ENCODE results near the gene FANCM. TPM values are rescaled to one million over a fixed set of nuclear protein-coding genes. Genes with fewer than 3 reads are reported as not detected.

FANCM gene
- total and polyA plus RNA-seq, 2 donors (not counting 3 experiments of a cell fraction or from before 2014, with no cell fraction given), result 2.2 to 13.7 TPM

GRCh38 chr14:45246151-45246550, 110.4 kb downstream of the FANCM start:
- TF ChIP-seq POLR2A (IDR thresholded peaks at IDR 0.05; ENCODE audit: low read depth, low read length) (no peak), GATA2 (IDR thresholded peaks at IDR 0.05; ENCODE audit: insufficient read depth, insufficient read length, low read depth, low read length) (no peak), POLR2AphosphoS5 (IDR thresholded peaks at IDR 0.05; ENCODE audit: insufficient read depth, low read depth, low read length) (no peak), CTCF (IDR thresholded peaks at IDR 0.05; ENCODE audit: extremely low read depth in 1 of 2, insufficient read depth in 1 of 2, low read depth in 1 of 2, low read length in 2 of 2) (no peak)
- DNase-seq (ENCODE audit: low read depth, low spot score), result no peak
- Histone ChIP-seq H3K79me2 (ENCODE audit: control insufficient read depth, insufficient read depth, low read length) (peaks cover 99% of the 10 kb centered on the region), H3K9ac (replicated peaks; ENCODE audit: extremely low read depth, insufficient read depth, low read length) (no peak overlapping the region), H2AFZ (ENCODE audit: low read depth, low read length) (no peak overlapping the region), H3K27me3 (ENCODE audit: control insufficient read depth in 2 of 2, insufficient read depth in 2 of 2, low read length in 2 of 2) (no peaks in the 10 kb centered on the region), H4K20me1 (replicated peaks; ENCODE audit: control insufficient read depth, extremely low read depth, insufficient read depth, low read length) (no peaks in the 10 kb centered on the region), H3K9me3 (replicated peaks; ENCODE audit: control insufficient read depth, insufficient read depth, low read length) (no peaks in the 10 kb centered on the region), H3K27ac (ENCODE audit: insufficient read depth, low read depth, low read length) (no peak overlapping the region), H3K4me3 (replicated peaks in 1 of 3; ENCODE audit: insufficient read depth in 1 of 3, low read depth in 1 of 3, low read length in 3 of 3) (no peak overlapping the region), H3K4me2 (ENCODE audit: insufficient read depth, low read length) (no peak overlapping the region), H3K4me1 (ENCODE audit: control insufficient read depth, extremely low read depth, insufficient read depth, low read length) (peaks cover 13% of the 10 kb centered on the region), H3K9me1 (replicated peaks; ENCODE audit: control insufficient read depth, extremely low read depth, insufficient read depth, low read length) (no peaks in the 10 kb centered on the region), H3K36me3 (ENCODE audit: control insufficient read depth in 2 of 2, extremely low read depth in 1 of 2, insufficient read depth in 2 of 2, low read length in 2 of 2) (no peaks in the 10 kb centered on the region)
- dilution Hi-C loops (cut with MboI; ENCODE audit: extremely low pct_ligation_motif_present, low sequenced_read_pairs), result no loop called here
- POLR2A ChIA-PET, result interaction anchor here (1.3 kb wide), 1 partner anchor 284 kb away, joined by 3 read pairs; no protein-coding TSS in a partner anchor
- no peak for FAIRE-seq
- no TSS peak for BruUV-seq (replicated peaks)
- intact Hi-C loops (cut with micrococcal nuclease), result no loop called here
- CTCF ChIA-PET, result interaction anchor here (1.2 to 1.3 kb wide), 2 partner anchors 67 to 333 kb away, joined by 3 read pairs; no protein-coding TSS in a partner anchor

- H4K20me1 ChIP-seq (replicated peaks; ENCODE audit: control insufficient read depth, extremely low read depth, insufficient read depth, low read length), result no peaks in the 10 kb centered on the region
- no TSS peak for BruUV-seq (replicated peaks)
- H3K4me1 ChIP-seq (ENCODE audit: control insufficient read depth, extremely low read depth, insufficient read depth, low read length), result peaks cover 16% of the 10 kb centered on the region
- H3K9me1 ChIP-seq (replicated peaks; ENCODE audit: control insufficient read depth, extremely low read depth, insufficient read depth, low read length), result no peaks in the 10 kb centered on the region
- H3K36me3 ChIP-seq (ENCODE audit: control insufficient read depth in 2 of 2, extremely low read depth in 1 of 2, insufficient read depth in 2 of 2, low read length in 2 of 2), result no peaks in the 10 kb centered on the region
- dilution Hi-C loops (cut with MboI; ENCODE audit: extremely low pct_ligation_motif_present, low sequenced_read_pairs), result no loop called here
- FAIRE-seq (no peak), DNase-seq (ENCODE audit: low read depth, low spot score) (no peak)
- no peak overlapping the region for H3K4me3 ChIP-seq (replicated peaks in 1 of 3; ENCODE audit: insufficient read depth in 1 of 3, low read depth in 1 of 3, low read length in 3 of 3)
- TF ChIP-seq MAX (IDR thresholded peaks at IDR 0.05; ENCODE audit: insufficient read depth, insufficient read length) (no peak), JUN (IDR thresholded peaks at IDR 0.05; ENCODE audit: borderline replicate concordance, insufficient read depth, insufficient read length, low read depth) (no peak), POLR2A (IDR thresholded peaks at IDR 0.05; ENCODE audit: low read depth, low read length) (no peak)
- no peak overlapping the region for H3K9ac ChIP-seq (replicated peaks; ENCODE audit: extremely low read depth, insufficient read depth, low read length)
- peaks cover 100% of the 10 kb centered on the region for H3K79me2 ChIP-seq (ENCODE audit: control insufficient read depth, insufficient read depth, low read length)
- H3K27ac ChIP-seq (ENCODE audit: insufficient read depth, low read depth, low read length), result no peak overlapping the region
- H3K27me3 ChIP-seq (ENCODE audit: control insufficient read depth in 2 of 2, insufficient read depth in 2 of 2, low read length in 2 of 2), result no peaks in the 10 kb centered on the region
- no peak overlapping the region for H3K4me2 ChIP-seq (ENCODE audit: insufficient read depth, low read length)
- CTCF ChIA-PET, result interaction anchor here (1.2 to 1.3 kb wide), 2 partner anchors 68 to 333 kb away, joined by 3 read pairs; no protein-coding TSS in a partner anchor
- H3K9me3 ChIP-seq (replicated peaks; ENCODE audit: control insufficient read depth, insufficient read depth, low read length), result no peaks in the 10 kb centered on the region
- H2AFZ ChIP-seq (ENCODE audit: low read depth, low read length), result no peak overlapping the region
- POLR2A ChIA-PET, result no interaction called here
- intact Hi-C loops (cut with micrococcal nuclease), result no loop called here
These were observed 111.0 kb downstream of the FANCM start for GRCh38 chr14:45246691-45247090.
